ENCODE results near the gene CPNE5. TPM values are rescaled to one million over a fixed set of nuclear protein-coding genes. Genes with fewer than 3 reads are reported as not detected.

Gene CPNE5
- total and polyA plus RNA-seq, 10 donors: 9.5 to 33.4 (median 19.3) TPM

DNA sequence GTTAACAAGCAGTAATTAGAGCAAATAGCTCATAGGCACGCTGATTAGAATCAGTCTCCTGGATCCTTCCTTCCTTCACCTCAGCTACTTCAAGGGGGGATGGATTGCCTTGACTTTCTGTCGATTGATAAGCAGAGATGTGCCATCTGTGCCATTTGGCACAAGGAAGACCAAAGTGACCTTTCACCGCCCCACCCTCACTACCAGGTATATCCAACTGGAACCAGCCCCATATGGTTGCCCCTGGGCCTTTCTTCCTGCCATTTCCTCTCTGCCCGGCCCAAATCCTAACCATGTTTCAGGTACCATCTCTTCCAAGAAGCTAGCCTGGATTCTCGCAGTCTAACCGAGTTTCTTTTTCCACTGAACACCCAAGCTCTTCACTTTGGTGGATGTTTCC lies 8.7 kb upstream of the CPNE5 start:
- WGBS, 5 donors: 94 to 97% (median 97%) methylated on average over 6 of the region's 6 CpGs
- TF ChIP-seq CTCF (IDR thresholded peaks at IDR 0.05 in 8 of 11, conservative IDR thresholded peaks at IDR 0.05 in 3 of 11): no peak
- TF ChIP-seq POLR2A (IDR thresholded peaks at IDR 0.05): no peak
- TF ChIP-seq POLR2AphosphoS5 (IDR thresholded peaks at IDR 0.05): no peak

GRCh38 chr6:36847152-36847551 lies 7.9 kb upstream of the CPNE5 start:
- intact Hi-C loops (cut with DNase I; ENCODE audit: low total_unique reads): no loop called here
- Histone ChIP-seq H3K4me3 (no peak overlapping the region), H3K36me3 (peaks cover 0 to 5% (median 0%) of the 10 kb centered on the region in 6 donors), H3K27me3 (replicated peaks in 1 of 7) (no peaks in the 10 kb centered on the region), H3K4me1 (peaks cover 0 to 48% (median 22%) of the 10 kb centered on the region in 6 donors), H3K9me3 (peaks cover 0 to 18% (median 11%) of the 10 kb centered on the region in 8 donors), H3K27ac (no peak overlapping the region)
- TF ChIP-seq CTCF (IDR thresholded peaks at IDR 0.05 in 8 of 11, conservative IDR thresholded peaks at IDR 0.05 in 3 of 11): no peak
- TF ChIP-seq POLR2AphosphoS5 (IDR thresholded peaks at IDR 0.05): no peak
- TF ChIP-seq POLR2A (IDR thresholded peaks at IDR 0.05): no peak
- no peak for DNase-seq
- WGBS, 5 donors: 94 to 99% (median 97%) methylated on average over 4 of the region's 4 CpGs

More for the DNA sequence above, 8.7 kb upstream of the CPNE5 start:
- Histone ChIP-seq H3K27me3 (replicated peaks in 1 of 7) (no peaks in the 10 kb centered on the region), H3K27ac (no peak overlapping the region), H3K4me1 (peaks cover 0 to 50% (median 25%) of the 10 kb centered on the region in 6 donors), H3K36me3 (peaks cover 0 to 11% (median 0%) of the 10 kb centered on the region in 6 donors), H3K4me3 (no peak overlapping the region), H3K9me3 (peaks cover 0 to 18% (median 11%) of the 10 kb centered on the region in 8 donors)
- intact Hi-C loops (cut with DNase I; ENCODE audit: low total_unique reads): no loop called here
- no peak for DNase-seq

DNA sequence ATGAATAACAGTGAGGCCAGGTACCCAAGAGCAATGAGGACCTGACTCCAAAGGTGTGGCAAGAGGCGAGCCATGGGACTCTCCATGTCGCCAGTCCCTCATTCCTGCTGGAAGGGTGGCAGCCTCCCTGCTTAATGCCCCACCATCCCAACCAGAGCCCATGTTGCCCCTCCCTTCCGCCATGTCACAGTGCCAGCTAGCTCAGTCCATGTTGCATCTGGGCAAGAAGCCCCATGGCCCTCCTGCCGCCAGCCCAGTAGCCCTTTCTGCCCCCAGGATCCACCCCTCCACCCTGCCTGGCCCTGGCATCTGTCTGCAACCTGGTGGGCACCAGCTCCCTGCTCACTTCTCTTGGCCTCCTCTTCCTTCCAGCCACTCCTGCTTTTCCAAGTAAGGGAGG lies 6.0 kb upstream of the CPNE5 start:
- no peaks in the 10 kb centered on the region for H3K36me3 ChIP-seq
- H3K27ac ChIP-seq: no peak overlapping the region
- H3K27me3 ChIP-seq (replicated peaks in 1 of 7): peaks cover 0 to 15% (median 7%) of the 10 kb centered on the region in 7 donors
- H3K4me3 ChIP-seq: no peak overlapping the region
- 55 to 99% (median 95%) methylated on average over 4 of the region's 4 CpGs for WGBS, 5 donors
- peaks cover 6 to 48% (median 21%) of the 10 kb centered on the region in 6 donors for H3K4me1 ChIP-seq
- H3K9me3 ChIP-seq: peaks cover 0 to 7% (median 1%) of the 10 kb centered on the region in 8 donors
- TF ChIP-seq POLR2A (IDR thresholded peaks at IDR 0.05): no peak
- no peak for TF ChIP-seq CTCF (IDR thresholded peaks at IDR 0.05 in 8 of 11, conservative IDR thresholded peaks at IDR 0.05 in 3 of 11)
- no peak for TF ChIP-seq POLR2AphosphoS5 (IDR thresholded peaks at IDR 0.05)
- intact Hi-C loops (cut with DNase I; ENCODE audit: low total_unique reads): no loop called here
- peak; percentile 65 for DNase-seq

GRCh38 chr6:36844232-36845170 lies 5.3 kb upstream of the CPNE5 start:
- intact Hi-C loops (cut with DNase I; ENCODE audit: low total_unique reads): no loop called here
- Histone ChIP-seq H3K4me1 (peaks cover 7 to 47% (median 24%) of the 10 kb centered on the region in 6 donors), H3K27ac (no peak overlapping the region), H3K4me3 (no peak overlapping the region), H3K9me3 (no peaks in the 10 kb centered on the region), H3K36me3 (no peaks in the 10 kb centered on the region), H3K27me3 (replicated peaks in 1 of 7) (peaks cover 0 to 23% (median 14%) of the 10 kb centered on the region in 7 donors)
- TF ChIP-seq POLR2A (IDR thresholded peaks at IDR 0.05) (no peak), POLR2AphosphoS5 (IDR thresholded peaks at IDR 0.05) (no peak), CTCF (IDR thresholded peaks at IDR 0.05 in 8 of 11, conservative IDR thresholded peaks at IDR 0.05 in 3 of 11) (no peak)
- DNase-seq: peak; percentile 39
- WGBS, 5 donors: 72 to 84% (median 80%) methylated on average over 18 to 19 of the region's 19 CpGs

Measured in spleen (tissue), 11 donors.